Measurements from ENCODE around the gene POLK. TPM values are rescaled to one million over a fixed set of nuclear protein-coding genes. Genes with fewer than 3 reads are reported as not detected.

POLK gene
- total and polyA plus RNA-seq, 2 of the 8 experiments (the other 6 are each of a cell fraction or from before 2014, with no cell fraction given), result 2.0 to 9.0 TPM

- TF ChIP-seq CHD7 (IDR thresholded peaks at IDR 0.05; ENCODE audit: insufficient replicate concordance, low read length) (no peak), TCF12 (IDR thresholded peaks at IDR 0.05; ENCODE audit: low read depth, low read length) (no peak), E2F6 (IDR thresholded peaks at IDR 0.05) (no peak), CTCF (IDR thresholded peaks at IDR 0.05; ENCODE audit: control extremely low read depth in 1 of 3, insufficient read depth in 1 of 3, low read depth in 1 of 3, low read length in 3 of 3) (no peak)
Measured at GRCh38 chr5:75519761-75520160, 8.1 kb downstream of the POLK start (continued).
